Measurements from ENCODE around the gene PTTG2. TPM values are rescaled to one million over a fixed set of nuclear protein-coding genes. Genes with fewer than 3 reads are reported as not detected.
"Not testable (repeated sequence)": the region's sequence is repeated elsewhere in the genome, so short reads cannot be mapped to it uniquely, and the experiment has no call there.

PTTG2 gene
- not detected for total RNA-seq

- intact Hi-C loops (cut with DNase I), result no loop called here
- no peak within 1 kb of the TSS for H3K4me3 ChIP-seq
- H3K9me3 ChIP-seq, result no peaks in the 10 kb centered on the region
- H3K36me3 ChIP-seq, result no peaks in the 10 kb centered on the region
- DNase-seq (ENCODE audit: low spot score in 2 of 2), result no peak
- no peak for TF ChIP-seq CTCF (IDR thresholded peaks at IDR 0.05)
- H3K27ac ChIP-seq, result no peak within 1 kb of the TSS
- peaks cover 0 to 4% of the 10 kb centered on the region in 2 donors for H3K4me1 ChIP-seq
- H3K27me3 ChIP-seq, result no peaks in the 10 kb centered on the region
These were observed at the start of gene PTTG2 for GRCh38 chr4:37960098-37960497. Gene PTTG2 (plus strand): TSS chr4:37960398. CDS start chr4:37960435, 37 bp downstream.

DNA sequence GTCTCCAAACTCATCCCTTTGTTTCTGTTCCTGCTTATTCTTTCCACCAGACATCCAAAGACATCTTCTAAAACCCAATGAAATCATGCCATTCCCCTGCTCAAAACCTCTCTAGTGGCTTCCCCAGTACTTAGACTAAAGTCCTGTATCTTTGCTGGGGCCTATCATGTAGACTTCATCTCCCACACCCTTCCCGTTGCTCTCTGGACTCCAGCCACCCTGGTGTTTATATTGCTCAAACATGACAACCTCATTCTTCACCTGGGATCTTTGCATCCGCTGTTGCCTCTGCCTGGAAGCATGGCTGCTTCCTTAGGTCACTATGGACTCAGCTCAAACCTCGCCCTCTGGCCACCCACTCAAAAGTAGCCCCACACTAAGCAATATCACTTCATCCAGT lies 45.7 kb upstream of the PTTG2 start:
- Histone ChIP-seq H3K4me1 (peaks cover 0 to 6% of the 10 kb centered on the region in 2 donors), H3K9me3 (no peaks in the 10 kb centered on the region), H3K27ac (no peak overlapping the region), H3K36me3 (no peaks in the 10 kb centered on the region), H3K4me3 (no peak overlapping the region), H3K27me3 (no peaks in the 10 kb centered on the region)
- intact Hi-C loops (cut with DNase I), result no loop called here
- no peak for TF ChIP-seq CTCF (IDR thresholded peaks at IDR 0.05)
- no peak for DNase-seq (ENCODE audit: low spot score in 2 of 2)

- no peak for TF ChIP-seq CTCF (IDR thresholded peaks at IDR 0.05)
- Histone ChIP-seq H3K4me1 (no peaks in the 10 kb centered on the region), H3K36me3 (no peaks in the 10 kb centered on the region), H3K27ac (no peak overlapping the region), H3K9me3 (no peaks in the 10 kb centered on the region), H3K4me3 (no peak overlapping the region), H3K27me3 (no peaks in the 10 kb centered on the region)
- no peak for DNase-seq (ENCODE audit: low spot score in 2 of 2)
- intact Hi-C loops (cut with DNase I), result no loop called here
These were observed 42.8 kb upstream of the PTTG2 start for GRCh38 chr4:37917388-37917787.

DNA sequence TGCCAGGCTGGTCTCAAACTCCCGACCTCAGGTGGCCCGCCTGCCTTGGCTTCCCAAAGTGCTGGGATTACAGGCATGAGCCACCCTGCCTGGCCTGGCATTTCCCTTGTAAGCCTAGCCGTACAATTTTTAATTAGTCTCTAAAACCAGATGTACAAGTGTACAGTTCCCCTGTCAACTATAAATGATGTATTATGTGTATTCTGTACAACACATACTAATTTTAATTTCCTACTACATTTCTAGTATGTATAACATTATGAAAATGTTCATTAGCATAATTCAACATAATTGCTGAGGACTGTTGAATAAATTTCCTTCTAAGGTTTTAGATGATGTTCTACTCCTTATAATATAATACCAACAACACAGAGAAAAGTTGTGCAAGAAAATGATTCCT lies 41.5 kb upstream of the PTTG2 start:
- no peaks in the 10 kb centered on the region for H3K27me3 ChIP-seq
- TF ChIP-seq CTCF (IDR thresholded peaks at IDR 0.05), result no peak
- no peaks in the 10 kb centered on the region for H3K9me3 ChIP-seq
- H3K36me3 ChIP-seq, result no peaks in the 10 kb centered on the region
- no peak for DNase-seq (ENCODE audit: low spot score in 2 of 2)
- no peak overlapping the region for H3K27ac ChIP-seq
- H3K4me1 ChIP-seq, result no peaks in the 10 kb centered on the region
- H3K4me3 ChIP-seq, result no peak overlapping the region
- intact Hi-C loops (cut with DNase I), result no loop called here

DNA sequence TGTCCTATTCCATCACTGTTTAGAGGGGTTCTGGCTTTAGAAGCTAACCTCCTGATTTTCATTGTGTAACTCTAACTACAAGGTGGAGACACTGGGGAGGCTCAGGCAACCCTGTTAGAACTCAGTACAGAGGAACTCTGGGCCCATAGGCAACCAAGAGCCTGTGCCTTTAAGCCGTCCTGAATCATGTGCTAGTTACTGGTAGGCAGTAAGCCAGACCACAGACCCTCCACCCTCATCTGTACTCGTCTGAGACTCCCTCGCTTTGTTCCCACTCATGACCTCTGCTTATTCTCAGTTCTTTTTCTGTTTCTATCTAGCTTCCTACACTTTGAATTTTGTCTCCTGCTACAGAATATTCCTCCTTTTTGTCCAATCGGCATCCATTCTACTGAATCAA lies 37.9 kb upstream of the PTTG2 start:
- no peaks in the 10 kb centered on the region for H3K4me1 ChIP-seq
- no peaks in the 10 kb centered on the region for H3K9me3 ChIP-seq
- no peak for TF ChIP-seq CTCF (IDR thresholded peaks at IDR 0.05)
- H3K36me3 ChIP-seq, result no peaks in the 10 kb centered on the region
- H3K4me3 ChIP-seq, result no peak overlapping the region
- H3K27me3 ChIP-seq, result no peaks in the 10 kb centered on the region
- DNase-seq (ENCODE audit: low spot score in 2 of 2), result no peak
- intact Hi-C loops (cut with DNase I), result no loop called here
- H3K27ac ChIP-seq, result no peak overlapping the region

DNA sequence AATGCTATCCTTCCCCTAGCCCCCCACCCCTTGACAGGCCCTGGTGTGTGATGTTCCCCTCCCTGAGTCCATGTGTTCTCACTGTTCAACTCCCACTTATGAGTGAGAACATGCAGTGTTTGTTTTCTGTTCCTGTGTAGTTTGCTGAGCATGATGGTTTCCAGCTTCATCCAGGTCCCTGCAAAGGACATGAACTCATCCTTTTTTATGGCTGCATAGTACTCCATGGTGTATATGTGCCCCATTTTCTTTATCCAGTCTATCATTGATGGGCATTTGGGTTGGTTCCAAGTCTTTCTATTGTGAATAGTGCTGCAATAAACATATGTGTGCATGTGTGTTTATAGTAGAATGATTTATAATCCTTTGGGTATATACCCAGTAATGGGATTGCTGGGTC lies 37.1 kb upstream of the PTTG2 start:
- H3K4me3 ChIP-seq; H3K36me3 ChIP-seq; DNase-seq (ENCODE audit: low spot score in 2 of 2); H3K27me3 ChIP-seq; intact Hi-C loops (cut with DNase I); H3K27ac ChIP-seq; H3K4me1 ChIP-seq; H3K9me3 ChIP-seq: not testable (repeated sequence)
